Calu3 (cell line): ENCODE results near the gene E2F1. TPM values are rescaled to one million over a fixed set of nuclear protein-coding genes. Genes with fewer than 3 reads are reported as not detected.

ENCODE experiments used
- BruUV-seq: library from RNA; stranded (reverse); fragments of 400-500 nt; replicated peaks from 2 replicates; lab custom pipeline; 2021; lab: Mats Ljungman, UMichigan
- CTCF ChIA-PET: fragments of 300-600 bp; sonication (Branson Sonifier 250); formaldehyde crosslinking; loops from one replicate; lab custom pipeline; 2022; ENCODE audit warnings: antibody characterized with exemption; lab: Charles Lee
- DNase-seq: peaks from one replicate; pipeline ENCODE4 v3.0.0; 2022
- H3K27ac Mint-ChIP-seq: one replicate; pipeline ENCODE4 v1.8.0; 2022; ENCODE audit warnings: mixed read lengths; ENCODE audit not compliant: unreplicated experiment
- H3K27me3 Mint-ChIP-seq: one replicate; pipeline ENCODE4 v1.8.0; 2022; ENCODE audit warnings: mixed read lengths; ENCODE audit not compliant: unreplicated experiment
- H3K36me3 Mint-ChIP-seq: one replicate; pipeline ENCODE4 v1.8.0; 2022; ENCODE audit warnings: mild to moderate bottlenecking, moderate library complexity, mixed read lengths; ENCODE audit not compliant: insufficient read depth, unreplicated experiment
- H3K4me1 Mint-ChIP-seq: one replicate; pipeline ENCODE4 v1.8.0; 2022; ENCODE audit warnings: mild to moderate bottlenecking, low read depth, mixed read lengths; ENCODE audit not compliant: unreplicated experiment
- H3K4me3 Mint-ChIP-seq: one replicate; pipeline ENCODE4 v1.8.0; 2022; ENCODE audit warnings: mild to moderate bottlenecking, low read depth, moderate library complexity, mixed read lengths; ENCODE audit not compliant: unreplicated experiment
- H3K9me3 Mint-ChIP-seq: one replicate; pipeline ENCODE4 v1.8.0; 2022; ENCODE audit warnings: low read depth, mixed read lengths; ENCODE audit not compliant: unreplicated experiment
- CTCF ChIP-seq: fragments of 200-600 bp; IDR thresholded peaks from one replicate; pipeline ENCODE4 v1.8.0; 2022; ENCODE audit warnings: antibody characterized with exemption; ENCODE audit not compliant: unreplicated experiment
- intact Hi-C: fragments of 100-400 bp; cut with micrococcal nuclease; formaldehyde crosslinking; loops from one replicate; pipeline ENCODE4 v1.10.0; 2022; ENCODE audit not compliant: unreplicated experiment
- total RNA-seq: library from RNA; stranded (reverse); gene quantifications from 2 replicates; pipeline ENCODE4 v1.2.3, GENCODE V29; 2022

The E2F1 gene
- total RNA-seq, 1 experiment from 2014 or later: 62.3 TPM

- Mint-ChIP-seq H3K4me3 (no peak overlapping the region), H3K27me3 (no peaks in the 10 kb centered on the region), H3K27ac (no peak overlapping the region), H3K9me3 (no peaks in the 10 kb centered on the region), H3K4me1 (no peaks in the 10 kb centered on the region), H3K36me3 (peaks cover 17% of the 10 kb centered on the region)
- CTCF ChIA-PET: interaction anchor here (1.8 kb wide), 1 partner anchor 11 kb away, joined by 8 read pairs; no protein-coding TSS in a partner anchor
- no peak for DNase-seq
- no TSS peak for BruUV-seq
- intact Hi-C loops: no loop called here
- no peak for TF ChIP-seq CTCF
Measured at GRCh38 chr20:33630507-33630906, 55.7 kb downstream of the E2F1 start.

GRCh38 chr20:33629979-33630378 is 56.2 kb downstream of the E2F1 start:
- DNase-seq: no peak
- Mint-ChIP-seq H3K4me1 (no peaks in the 10 kb centered on the region), H3K36me3 (peaks cover 22% of the 10 kb centered on the region), H3K4me3 (no peak overlapping the region), H3K27me3 (no peaks in the 10 kb centered on the region), H3K27ac (no peak overlapping the region), H3K9me3 (no peaks in the 10 kb centered on the region)
- CTCF ChIA-PET: interaction anchor here (1.8 kb wide), 1 partner anchor 10 kb away, joined by 8 read pairs; no protein-coding TSS in a partner anchor
- no TSS peak for BruUV-seq
- TF ChIP-seq CTCF: no peak
- intact Hi-C loops: no loop called here

- intact Hi-C loops: no loop called here
- BruUV-seq: no TSS peak
Measured at GRCh38 chr20:33629533-33629932, 56.7 kb downstream of the E2F1 start.

GRCh38 chr20:33627577-33628216 is 58.5 kb downstream of the E2F1 start:
- Mint-ChIP-seq H3K4me1 (no peaks in the 10 kb centered on the region), H3K36me3 (peaks cover 32% of the 10 kb centered on the region), H3K4me3 (no peak overlapping the region), H3K27ac (no peak overlapping the region), H3K27me3 (no peaks in the 10 kb centered on the region), H3K9me3 (no peaks in the 10 kb centered on the region)
- TF ChIP-seq CTCF: no peak
- CTCF ChIA-PET: no interaction called here
- no TSS peak for BruUV-seq
- no peak for DNase-seq
- intact Hi-C loops: no loop called here

More at GRCh38 chr20:33629533-33629932, 56.7 kb downstream of the E2F1 start:
- TF ChIP-seq CTCF: no peak
- CTCF ChIA-PET: interaction anchor here (1.1 kb wide), 1 partner anchor 12 kb away, joined by 3 read pairs; no protein-coding TSS in a partner anchor
- Mint-ChIP-seq H3K27ac (no peak overlapping the region), H3K4me3 (no peak overlapping the region), H3K36me3 (peaks cover 26% of the 10 kb centered on the region), H3K4me1 (no peaks in the 10 kb centered on the region), H3K9me3 (no peaks in the 10 kb centered on the region), H3K27me3 (no peaks in the 10 kb centered on the region)
- DNase-seq: no peak
